ENCODE measurements around the gene MRPL24.

DNA sequence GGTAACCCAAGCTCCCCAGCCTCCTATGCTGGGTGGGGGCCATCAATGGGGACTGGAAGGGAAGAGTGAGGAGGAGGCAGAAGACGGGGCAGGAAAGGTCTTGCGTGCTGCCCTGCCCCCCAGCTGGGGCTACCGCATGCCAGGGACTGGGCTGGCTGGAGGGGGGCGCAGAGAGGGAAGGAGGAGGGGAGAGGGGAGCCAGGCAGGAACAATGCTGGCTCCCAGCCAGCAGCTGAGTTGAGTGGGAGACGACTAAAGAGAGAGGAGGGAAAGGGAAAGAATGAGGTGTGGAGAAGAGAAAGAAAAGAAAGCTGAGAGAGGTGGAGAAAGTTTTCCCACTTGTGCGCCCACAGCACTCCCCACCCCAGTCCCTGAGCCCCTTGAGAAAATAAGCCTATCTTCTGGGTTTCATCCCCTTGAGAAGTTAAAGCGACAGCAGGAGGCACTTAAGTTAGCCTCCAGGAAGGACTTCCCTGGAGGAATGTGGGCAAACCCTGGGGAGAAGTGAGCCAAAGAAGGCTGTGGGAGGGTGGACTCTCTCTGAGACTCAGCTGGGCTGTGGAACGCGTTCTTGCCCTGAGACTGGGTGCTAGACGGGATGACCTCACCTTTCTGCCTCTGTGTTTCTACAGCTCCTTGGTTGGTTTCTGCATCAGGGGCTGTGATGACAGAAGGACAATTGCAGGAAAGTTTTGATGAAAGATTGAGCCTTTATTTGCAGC is 50.8 kb downstream of the MRPL24 start:
- no peak for TF ChIP-seq POLR2A (IDR thresholded peaks at IDR 0.05)
- TF ChIP-seq CTCF (IDR thresholded peaks at IDR 0.05 in 8 of 11, conservative IDR thresholded peaks at IDR 0.05 in 3 of 11), result no peak

All from spleen (tissue), 7 donors.